Glutamatergic neuron (in vitro differentiated cells): Measurements from ENCODE around the gene ITGB5. TPM values are rescaled to one million over a fixed set of nuclear protein-coding genes. Genes with fewer than 3 reads are reported as not detected.

ENCODE experiments used
- DNase-seq: peaks from one replicate; pipeline ENCODE4 v3.0.0; 2022
- H3K27ac Mint-ChIP-seq: one replicate; pipeline ENCODE4 v1.8.0; 2020; ENCODE audit warnings: mild to moderate bottlenecking, mixed read lengths, inconsistent platforms; ENCODE audit not compliant: unreplicated experiment
- H3K27me3 Mint-ChIP-seq: one replicate; pipeline ENCODE4 v1.8.0; 2020; ENCODE audit warnings: mild to moderate bottlenecking, moderate library complexity, mixed read lengths, inconsistent platforms; ENCODE audit not compliant: unreplicated experiment
- H3K36me3 Mint-ChIP-seq: one replicate; pipeline ENCODE4 v1.8.0; 2020; ENCODE audit warnings: mild to moderate bottlenecking, mixed read lengths, inconsistent platforms; ENCODE audit not compliant: unreplicated experiment
- H3K4me1 Mint-ChIP-seq: one replicate; pipeline ENCODE4 v1.8.0; 2020; ENCODE audit warnings: mild to moderate bottlenecking, low read depth, mixed read lengths, inconsistent platforms; ENCODE audit not compliant: unreplicated experiment
- H3K4me3 Mint-ChIP-seq: one replicate; pipeline ENCODE4 v1.8.0; 2020; ENCODE audit warnings: mild to moderate bottlenecking, mixed read lengths, inconsistent platforms; ENCODE audit not compliant: unreplicated experiment
- H3K9me3 Mint-ChIP-seq: one replicate; pipeline ENCODE4 v1.8.0; 2020; ENCODE audit warnings: mild to moderate bottlenecking, moderate library complexity, mixed read lengths, inconsistent platforms; ENCODE audit not compliant: unreplicated experiment
- total RNA-seq: library from RNA; stranded (reverse); fragmentation: NEBNext Ultra II Directional; extraction: Animal tissue kit (Norgen Biotek cat#: 25700); gene quantifications from one replicate; pipeline ENCODE4 v1.2.1, GENCODE V29; 2021; ENCODE audit not compliant: unreplicated experiment
- TF ChIP-seq, protein P1 (sequence below): fragments of 200-600 bp; sonication (generic); IDR thresholded peaks from one replicate; pipeline ENCODE4 v1.5.0; 2021; ENCODE audit not compliant: partially characterized antibody, unreplicated experiment

Gene ITGB5
- total RNA-seq, 1 donor from 2014 or later, result 12.8 TPM

DNA sequence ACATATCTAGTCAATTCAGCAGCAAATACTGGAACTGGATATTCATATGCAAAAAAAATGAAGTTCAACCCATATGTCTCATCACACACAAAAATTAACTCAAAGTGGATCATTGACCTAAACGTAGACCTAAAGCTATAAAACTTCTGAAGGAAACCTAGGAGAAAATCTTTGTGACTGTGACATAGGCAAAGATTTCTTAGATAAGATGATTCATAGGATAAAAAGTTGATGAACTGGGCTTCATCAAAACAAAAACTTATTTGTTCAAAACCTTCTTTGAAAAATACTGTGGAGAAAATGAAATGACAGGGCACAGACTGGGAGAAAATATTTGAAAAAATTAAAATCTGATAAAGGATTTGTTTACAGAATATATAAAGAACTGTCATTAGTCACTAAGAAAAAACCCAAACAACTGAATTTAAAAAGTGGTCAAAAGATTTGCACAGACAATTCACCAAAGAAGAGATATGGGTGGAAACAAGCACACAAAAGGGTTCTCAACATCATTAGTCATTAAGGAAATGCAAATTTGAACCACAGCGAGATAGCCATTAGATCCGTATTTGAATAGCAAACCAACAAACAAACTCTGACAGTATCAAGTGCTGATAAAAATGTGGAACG is 62.8 kb downstream of the ITGB5 start:
- H3K27ac Mint-ChIP-seq, result no peak overlapping the region
- TF ChIP-seq, protein P1, sequence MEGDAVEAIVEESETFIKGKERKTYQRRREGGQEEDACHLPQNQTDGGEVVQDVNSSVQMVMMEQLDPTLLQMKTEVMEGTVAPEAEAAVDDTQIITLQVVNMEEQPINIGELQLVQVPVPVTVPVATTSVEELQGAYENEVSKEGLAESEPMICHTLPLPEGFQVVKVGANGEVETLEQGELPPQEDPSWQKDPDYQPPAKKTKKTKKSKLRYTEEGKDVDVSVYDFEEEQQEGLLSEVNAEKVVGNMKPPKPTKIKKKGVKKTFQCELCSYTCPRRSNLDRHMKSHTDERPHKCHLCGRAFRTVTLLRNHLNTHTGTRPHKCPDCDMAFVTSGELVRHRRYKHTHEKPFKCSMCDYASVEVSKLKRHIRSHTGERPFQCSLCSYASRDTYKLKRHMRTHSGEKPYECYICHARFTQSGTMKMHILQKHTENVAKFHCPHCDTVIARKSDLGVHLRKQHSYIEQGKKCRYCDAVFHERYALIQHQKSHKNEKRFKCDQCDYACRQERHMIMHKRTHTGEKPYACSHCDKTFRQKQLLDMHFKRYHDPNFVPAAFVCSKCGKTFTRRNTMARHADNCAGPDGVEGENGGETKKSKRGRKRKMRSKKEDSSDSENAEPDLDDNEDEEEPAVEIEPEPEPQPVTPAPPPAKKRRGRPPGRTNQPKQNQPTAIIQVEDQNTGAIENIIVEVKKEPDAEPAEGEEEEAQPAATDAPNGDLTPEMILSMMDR, result no peak
- H3K4me1 Mint-ChIP-seq, result peaks cover 17% of the 10 kb centered on the region
- no peaks in the 10 kb centered on the region for H3K36me3 Mint-ChIP-seq
- H3K9me3 Mint-ChIP-seq, result peaks cover 5% of the 10 kb centered on the region
- H3K27me3 Mint-ChIP-seq, result peaks cover 6% of the 10 kb centered on the region
- H3K4me3 Mint-ChIP-seq, result no peak overlapping the region
- DNase-seq, result no peak

DNA sequence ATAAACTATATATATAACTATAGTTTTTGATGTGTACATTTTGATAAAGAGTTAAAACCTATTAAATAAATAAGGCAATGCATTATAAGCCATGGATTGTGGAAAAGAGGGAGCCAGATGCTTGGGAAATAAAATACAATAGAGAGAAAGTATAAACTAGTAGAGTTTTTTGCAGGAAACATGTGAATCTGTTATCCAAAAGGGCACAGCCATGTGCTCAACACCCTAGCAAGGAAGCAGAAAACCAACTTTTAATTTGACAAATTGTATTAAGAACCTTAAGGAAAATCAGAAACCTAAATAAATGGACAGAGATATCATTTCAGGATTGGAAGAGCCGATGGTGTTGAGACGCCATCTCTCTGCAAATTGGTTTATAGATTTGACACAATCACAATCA is 63.5 kb downstream of the ITGB5 start:
- TF ChIP-seq, protein P1, result no peak
- H3K4me3 Mint-ChIP-seq, result no peak overlapping the region
- H3K36me3 Mint-ChIP-seq, result no peaks in the 10 kb centered on the region
- H3K4me1 Mint-ChIP-seq, result peaks cover 17% of the 10 kb centered on the region
- H3K27ac Mint-ChIP-seq, result no peak overlapping the region
- H3K9me3 Mint-ChIP-seq, result peaks cover 5% of the 10 kb centered on the region
- H3K27me3 Mint-ChIP-seq, result peaks cover 6% of the 10 kb centered on the region
- no peak for DNase-seq

DNA sequence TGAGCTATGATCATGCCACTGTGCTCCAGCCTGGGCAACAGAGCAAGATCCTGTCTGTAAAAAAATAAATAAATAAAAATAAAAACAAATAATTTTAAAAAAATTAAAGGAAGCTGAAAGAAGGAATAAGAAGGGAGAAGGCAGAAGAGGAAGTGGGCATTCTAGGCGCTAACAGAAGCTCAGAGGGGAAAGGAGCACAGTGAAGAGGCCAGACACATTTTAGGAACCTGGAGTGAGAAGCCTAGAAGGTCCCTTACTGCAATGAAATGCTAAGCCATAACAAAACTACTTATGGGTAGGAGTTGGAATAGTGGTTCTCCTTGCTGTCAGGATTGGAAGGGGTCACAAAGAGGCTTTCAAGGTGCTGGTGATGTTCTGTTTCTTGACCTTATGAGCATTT is 64.0 kb downstream of the ITGB5 start:
- Mint-ChIP-seq H3K36me3 (no peaks in the 10 kb centered on the region), H3K27ac (no peak overlapping the region), H3K4me1 (peaks cover 16% of the 10 kb centered on the region), H3K4me3 (no peak overlapping the region), H3K27me3 (peaks cover 6% of the 10 kb centered on the region), H3K9me3 (peaks cover 5% of the 10 kb centered on the region)
- TF ChIP-seq, protein P1, result no peak
- no peak for DNase-seq

DNA sequence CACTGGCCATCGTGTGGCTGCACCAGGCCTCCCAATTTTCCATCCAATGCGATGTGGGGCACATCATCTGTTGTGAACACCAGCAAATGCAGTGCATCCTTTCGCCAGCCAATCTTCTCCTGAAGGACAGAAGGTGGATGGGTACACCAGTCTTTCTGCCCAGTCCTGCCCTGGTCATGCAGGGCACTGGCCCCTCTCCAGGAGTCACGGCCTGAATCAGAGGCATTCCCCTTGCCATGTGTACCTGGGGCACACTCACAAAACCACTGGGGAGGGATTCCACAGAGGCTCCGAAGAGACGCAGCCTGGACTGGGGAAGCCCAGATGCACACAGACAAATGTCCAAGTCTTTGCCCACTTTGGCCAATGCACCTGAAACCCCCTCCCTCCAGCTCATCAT is 65.8 kb downstream of the ITGB5 start:
- TF ChIP-seq, protein P1, result no peak
- no peak overlapping the region for H3K27ac Mint-ChIP-seq
- H3K9me3 Mint-ChIP-seq, result peaks cover 3% of the 10 kb centered on the region
- peaks cover 12% of the 10 kb centered on the region for H3K4me1 Mint-ChIP-seq
- H3K36me3 Mint-ChIP-seq, result no peaks in the 10 kb centered on the region
- H3K4me3 Mint-ChIP-seq, result no peak overlapping the region
- H3K27me3 Mint-ChIP-seq, result peaks cover 6% of the 10 kb centered on the region
- no peak for DNase-seq

DNA sequence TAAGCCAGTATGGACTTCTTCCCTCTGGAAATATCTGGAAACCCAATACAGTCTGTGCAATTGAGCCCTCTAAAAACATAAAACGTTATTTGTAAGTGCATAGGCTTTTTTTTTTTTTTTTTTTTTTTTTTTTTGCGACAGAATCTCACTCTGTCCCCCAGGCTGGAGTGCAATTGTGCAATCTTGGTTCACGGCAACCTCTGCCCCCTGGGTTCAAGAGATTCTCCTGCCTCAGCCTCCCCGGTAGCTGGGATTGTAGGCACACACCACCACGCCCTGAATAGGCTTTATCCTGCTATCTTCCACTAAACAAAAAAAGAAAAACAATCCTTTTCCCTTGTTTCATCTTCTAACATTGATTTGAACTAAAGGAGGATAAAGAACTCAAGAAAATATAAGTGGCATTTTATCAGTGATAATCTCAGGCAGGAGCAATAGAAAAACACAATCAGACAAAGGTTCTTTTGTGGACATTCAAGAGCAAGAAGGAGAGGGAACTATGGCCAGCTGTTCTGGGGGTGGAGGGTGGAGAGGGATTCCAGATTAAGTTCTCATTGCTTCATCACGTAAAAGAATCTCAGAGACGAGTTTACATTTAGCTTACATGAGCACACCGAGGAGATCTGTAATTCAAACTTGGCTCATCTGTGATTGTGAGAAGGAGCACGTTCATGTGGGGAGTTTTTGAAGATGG is 68.6 kb downstream of the ITGB5 start:
- TF ChIP-seq, protein P1, result no peak
- Mint-ChIP-seq H3K27ac (no peak overlapping the region), H3K9me3 (peaks cover 3% of the 10 kb centered on the region), H3K4me3 (no peak overlapping the region), H3K36me3 (no peaks in the 10 kb centered on the region), H3K4me1 (peaks cover 19% of the 10 kb centered on the region), H3K27me3 (no peaks in the 10 kb centered on the region)
- no peak for DNase-seq
